Subcutaneous adipose tissue (tissue), 4 donors: ENCODE results near the gene SH2D2A. TPM values are rescaled to one million over a fixed set of nuclear protein-coding genes. Genes with fewer than 3 reads are reported as not detected.

Experiments
- total RNA-seq, 4 donors: library from RNA; depleted of rRNA; stranded (reverse); fragments of >200 nt; gene quantifications; one replicate each; pipeline ENCODE4 v1.1.0, GENCODE V29; 2016
- TF ChIP-seq, protein P1 (sequence below): fragments of 450-650 bp; IDR thresholded peaks from one replicate; pipeline ENCODE4 v1.5.1; 2016; ENCODE audit warnings: low read depth, mild to moderate bottlenecking, control low read depth, antibody characterized with exemption, moderate library complexity

SH2D2A gene
- total RNA-seq, 4 donors from 2014 or later = 0.34 to 1.1 (median 0.71) TPM

DNA sequence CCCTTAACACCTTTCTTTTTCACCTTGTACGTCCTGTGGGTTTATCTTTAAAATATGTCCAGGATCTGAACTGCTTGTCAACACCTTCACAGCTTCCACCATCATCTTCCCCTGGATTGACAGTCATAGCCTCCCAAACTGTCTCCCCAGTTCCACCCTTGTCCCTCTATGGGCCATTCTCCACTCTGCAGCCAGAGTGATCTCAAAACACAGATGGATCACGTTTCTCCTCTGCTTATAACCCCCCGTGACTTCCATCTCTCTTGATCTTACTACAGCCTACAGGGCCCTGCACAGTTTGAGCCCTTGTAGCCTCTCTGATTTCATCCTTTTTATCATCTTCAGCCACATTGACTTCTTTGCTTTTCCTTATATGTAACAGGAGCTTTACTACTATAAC lies 38.0 kb upstream of the SH2D2A start:
- TF ChIP-seq, protein P1, sequence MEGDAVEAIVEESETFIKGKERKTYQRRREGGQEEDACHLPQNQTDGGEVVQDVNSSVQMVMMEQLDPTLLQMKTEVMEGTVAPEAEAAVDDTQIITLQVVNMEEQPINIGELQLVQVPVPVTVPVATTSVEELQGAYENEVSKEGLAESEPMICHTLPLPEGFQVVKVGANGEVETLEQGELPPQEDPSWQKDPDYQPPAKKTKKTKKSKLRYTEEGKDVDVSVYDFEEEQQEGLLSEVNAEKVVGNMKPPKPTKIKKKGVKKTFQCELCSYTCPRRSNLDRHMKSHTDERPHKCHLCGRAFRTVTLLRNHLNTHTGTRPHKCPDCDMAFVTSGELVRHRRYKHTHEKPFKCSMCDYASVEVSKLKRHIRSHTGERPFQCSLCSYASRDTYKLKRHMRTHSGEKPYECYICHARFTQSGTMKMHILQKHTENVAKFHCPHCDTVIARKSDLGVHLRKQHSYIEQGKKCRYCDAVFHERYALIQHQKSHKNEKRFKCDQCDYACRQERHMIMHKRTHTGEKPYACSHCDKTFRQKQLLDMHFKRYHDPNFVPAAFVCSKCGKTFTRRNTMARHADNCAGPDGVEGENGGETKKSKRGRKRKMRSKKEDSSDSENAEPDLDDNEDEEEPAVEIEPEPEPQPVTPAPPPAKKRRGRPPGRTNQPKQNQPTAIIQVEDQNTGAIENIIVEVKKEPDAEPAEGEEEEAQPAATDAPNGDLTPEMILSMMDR = no peak

DNA sequence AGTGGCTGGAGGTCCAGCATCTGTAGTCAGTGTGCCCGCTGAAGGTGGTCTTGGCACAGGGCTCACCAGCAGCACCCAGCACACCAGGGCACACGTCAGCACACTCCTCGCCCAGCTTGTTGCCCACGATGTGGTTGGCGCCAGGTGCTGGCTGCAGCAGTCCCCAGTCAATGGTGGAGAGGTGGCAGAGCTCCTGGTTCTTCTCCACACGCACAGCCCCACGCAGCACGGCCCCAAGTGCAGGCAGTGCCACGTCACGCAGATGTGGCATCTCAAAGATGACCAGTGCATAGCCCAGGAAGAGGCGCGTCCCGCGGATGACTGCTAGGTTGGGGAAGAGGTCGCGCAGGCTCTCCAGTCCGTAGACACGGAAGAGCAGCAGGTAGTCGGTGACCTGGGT lies 37.1 kb upstream of the SH2D2A start:
- TF ChIP-seq, protein P1 = no peak

DNA sequence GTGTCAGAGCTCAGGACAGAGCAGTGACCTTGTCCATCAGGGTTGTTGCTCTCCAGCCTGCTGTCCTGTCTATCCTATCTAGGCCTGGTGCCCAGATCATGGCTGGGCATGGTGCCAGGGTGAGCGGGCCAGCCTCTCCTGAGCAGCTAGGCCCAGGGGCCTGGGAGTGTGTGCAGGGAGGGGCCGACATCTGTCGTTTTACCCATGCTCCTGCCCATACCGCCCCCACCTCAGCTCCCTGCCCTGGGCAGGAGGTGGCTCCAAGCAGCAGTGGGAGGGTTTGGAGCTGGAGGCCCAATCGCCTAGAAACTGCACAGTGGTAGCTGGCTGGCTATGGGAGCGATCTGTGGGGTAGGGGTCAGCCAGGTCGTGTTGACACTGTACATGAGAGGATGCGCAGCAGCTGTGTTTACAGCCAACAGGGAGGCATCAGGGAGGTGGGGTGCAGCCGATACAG lies 35.8 kb upstream of the SH2D2A start:
- TF ChIP-seq, protein P1 = no peak

DNA sequence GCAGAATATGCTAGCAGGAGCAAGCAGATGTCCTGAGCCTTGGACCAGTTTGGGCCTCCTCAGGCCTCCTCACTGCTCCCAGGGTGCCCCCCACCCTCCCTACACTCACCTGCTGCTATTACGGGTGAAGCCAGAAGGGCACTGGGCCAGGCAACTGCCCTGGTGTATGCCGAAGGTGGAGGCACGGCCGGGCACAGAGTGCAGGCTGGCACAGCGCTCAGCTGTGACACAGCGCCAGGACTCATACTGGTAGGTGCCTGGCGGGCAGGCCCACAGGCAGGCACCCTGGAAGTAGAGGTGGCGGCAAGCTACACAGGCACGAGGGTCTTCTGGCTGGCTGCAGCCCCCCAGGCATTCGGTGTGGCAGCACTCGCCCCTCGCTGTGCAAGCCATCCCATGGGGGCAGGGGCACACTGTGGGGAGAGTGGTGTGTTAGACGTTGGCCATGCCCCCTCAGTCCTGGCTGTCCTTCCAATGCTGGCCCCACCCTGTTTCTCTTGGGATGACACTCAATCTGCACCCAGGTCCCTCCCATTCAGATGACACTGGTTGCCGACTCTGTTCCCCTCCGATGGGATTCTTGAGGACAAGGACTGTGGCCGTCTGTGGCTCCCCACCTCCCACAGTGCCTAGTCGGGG lies 35.2 kb upstream of the SH2D2A start:
- TF ChIP-seq, protein P1 = no peak

DNA sequence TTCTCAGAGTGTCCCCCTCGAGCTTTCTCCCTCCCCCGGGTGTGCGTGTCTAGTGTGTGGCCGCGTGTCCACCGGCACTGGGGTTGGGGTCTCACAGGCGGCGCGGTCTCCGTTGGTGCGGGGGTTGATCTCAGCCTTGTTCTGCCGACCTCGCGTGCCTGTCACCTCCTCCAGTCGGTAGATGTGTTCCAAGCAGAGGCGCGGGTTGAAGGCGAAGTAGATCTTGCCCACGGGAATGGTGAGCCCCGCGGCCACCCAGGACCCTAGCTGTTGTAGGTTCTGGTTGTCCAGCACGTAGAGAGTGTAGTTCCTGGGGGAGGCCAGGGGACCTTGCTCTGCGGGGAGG lies 32.5 kb upstream of the SH2D2A start:
- TF ChIP-seq, protein P1 = no peak

DNA sequence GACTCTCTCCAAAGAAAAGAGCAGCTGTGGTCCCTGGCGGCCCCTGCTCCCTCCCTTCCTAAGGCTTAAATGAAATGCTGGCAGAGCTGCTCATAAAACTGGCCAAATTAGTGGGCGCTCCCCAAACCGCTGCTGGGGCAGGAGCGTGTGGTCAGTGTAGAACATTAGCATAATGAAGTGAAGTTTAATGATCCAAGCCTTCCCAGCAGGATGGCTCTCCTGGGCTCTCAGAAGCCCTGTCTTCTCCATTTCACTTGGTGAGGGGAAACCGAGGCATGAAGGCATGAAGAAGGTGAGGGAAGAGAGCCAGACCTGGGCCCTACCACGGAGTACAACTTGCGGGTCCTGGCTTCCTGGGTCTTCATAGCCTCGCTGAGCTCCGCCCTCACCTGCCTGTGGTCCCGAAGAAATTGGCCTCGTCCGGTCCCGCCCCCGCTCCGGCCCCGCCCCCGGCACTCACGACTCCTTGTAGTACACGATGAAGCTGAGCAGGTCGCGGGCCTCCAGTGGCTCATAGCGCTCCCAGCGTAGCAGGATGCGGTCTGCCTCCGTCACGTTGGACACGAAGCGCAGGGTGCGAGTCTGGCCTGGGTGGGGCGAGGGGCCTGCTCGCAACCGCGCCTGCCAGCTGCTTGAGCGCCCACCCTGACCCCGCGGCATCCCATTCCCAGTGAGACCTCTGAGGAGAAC lies 32.0 kb upstream of the SH2D2A start:
- TF ChIP-seq, protein P1 = no peak

DNA sequence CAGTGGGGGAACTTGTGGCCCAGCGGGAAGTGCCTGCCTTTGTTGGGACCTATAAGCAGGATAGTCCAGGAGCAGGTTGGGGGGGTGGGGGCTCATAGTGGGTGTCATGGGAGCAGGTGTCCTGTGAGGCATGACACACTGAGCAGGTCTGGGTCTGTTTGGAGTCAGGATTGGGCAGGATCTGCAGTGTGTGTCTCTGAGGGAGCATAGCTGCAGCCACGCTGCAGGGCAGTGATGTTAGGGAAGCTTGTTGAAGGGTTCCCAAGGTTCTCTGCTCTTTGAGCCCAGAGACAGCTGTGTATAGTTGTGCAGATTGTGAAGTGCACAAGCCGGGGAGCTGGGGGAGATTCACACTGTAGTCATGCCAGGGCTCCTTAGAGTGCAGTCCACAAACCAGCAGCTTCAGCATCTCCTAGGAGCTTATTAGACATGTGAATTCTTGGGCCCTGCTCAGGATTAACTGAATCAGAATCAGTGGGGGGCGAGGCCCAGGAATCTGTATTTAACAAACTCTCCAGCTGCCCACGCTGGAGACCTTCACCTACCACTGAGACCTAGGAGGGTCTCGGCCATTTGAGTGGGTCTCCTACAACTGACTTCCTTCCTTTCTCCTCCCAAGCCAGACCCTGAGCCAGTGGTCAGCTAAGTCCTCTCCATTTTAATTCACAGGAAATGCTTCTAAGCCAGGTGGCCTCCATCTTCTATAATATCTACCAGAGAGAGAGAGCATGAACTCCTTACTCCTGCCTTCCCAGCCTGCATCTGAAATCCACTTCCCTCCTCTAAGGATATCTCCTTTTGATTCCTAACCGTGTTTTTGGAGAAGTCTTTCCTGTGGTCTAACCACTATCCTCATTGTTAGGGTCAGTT lies 31.2 kb upstream of the SH2D2A start:
- TF ChIP-seq, protein P1 = no peak
